Sciatic nerve (tissue), 2 donors: ENCODE measurements around the gene UBE3B. TPM values are rescaled to one million over a fixed set of nuclear protein-coding genes. Genes with fewer than 3 reads are reported as not detected.

ENCODE experiments used
- ATAC-seq: fragments of 200-7000 bp; cut with Tn5 transposase; one replicate; pipeline ENCODE4 v1.9.1; 2020; ENCODE audit warnings: mild to moderate bottlenecking, moderate library complexity
- DNase-seq: peaks from one replicate; pipeline ENCODE4 v3.0.0-alpha.2; 2020; ENCODE audit warnings: low spot score
- intact Hi-C: fragments of 100-400 bp; cut with DNase I; formaldehyde crosslinking; loops from one replicate; pipeline ENCODE4 v1.14.2; 2022
- total RNA-seq: library from RNA; stranded (reverse); fragmentation: NEBNext Ultra II Directional; extraction: Animal tissue kit (Norgen Biotek cat#: 25700); gene quantifications from one replicate; pipeline ENCODE4 v1.2.1, GENCODE V29; 2021
- donor health status: DM: no; HTN: no; CAD: no.
- donor health status: DM: no; HTN: no; CAD: no.

The UBE3B gene
- total RNA-seq, 1 donor from 2014 or later, result 40.4 TPM

- DNase-seq (no peak), ATAC-seq (no peak)
- intact Hi-C loops, result no loop called here
Observed at GRCh38 chr12:109489955-109490565, 12.6 kb downstream of the UBE3B start.

GRCh38 chr12:109491671-109492070, 14.2 kb downstream of the UBE3B start:
- intact Hi-C loops, result no loop called here
- DNase-seq, result no peak
- no peak for ATAC-seq

- intact Hi-C loops, result no loop called here
- DNase-seq, result no peak
- no peak for ATAC-seq
Observed at GRCh38 chr12:109492371-109492770, 14.9 kb downstream of the UBE3B start.

GRCh38 chr12:109493090-109493489, 15.7 kb downstream of the UBE3B start:
- DNase-seq (no peak), ATAC-seq (no peak)
- intact Hi-C loops, result no loop called here

- no peak for DNase-seq
Observed at GRCh38 chr12:109493938-109494337, 16.5 kb downstream of the UBE3B start.

GRCh38 chr12:109494348-109494881, 17.0 kb downstream of the UBE3B start:
- intact Hi-C loops, result no loop called here
- ATAC-seq, result no peak
- DNase-seq, result no peak

More at GRCh38 chr12:109493938-109494337, 16.5 kb downstream of the UBE3B start:
- ATAC-seq, result no peak
- intact Hi-C loops, result no loop called here

GRCh38 chr12:109495012-109495411, 17.6 kb downstream of the UBE3B start:
- ATAC-seq, result no peak
- intact Hi-C loops, result no loop called here
- no peak for DNase-seq

GRCh38 chr12:109496306-109496705, 18.9 kb downstream of the UBE3B start:
- DNase-seq (no peak), ATAC-seq (no peak)
- intact Hi-C loops, result no loop called here

GRCh38 chr12:109497675-109498074, 20.2 kb downstream of the UBE3B start:
- DNase-seq (no peak), ATAC-seq (no peak)

GRCh38 chr12:109500406-109501185, 23.2 kb downstream of the UBE3B start:
- intact Hi-C loops, result no loop called here
- DNase-seq (no peak), ATAC-seq (no peak)

More at GRCh38 chr12:109497675-109498074, 20.2 kb downstream of the UBE3B start:
- intact Hi-C loops, result no loop called here

- DNase-seq (no peak), ATAC-seq (no peak)
- intact Hi-C loops, result no loop called here
Observed at GRCh38 chr12:109501299-109501698, 23.9 kb downstream of the UBE3B start.

- ATAC-seq, result no peak
- intact Hi-C loops, result no loop called here
- DNase-seq, result no peak
Observed at GRCh38 chr12:109502332-109502731, 24.9 kb downstream of the UBE3B start.

GRCh38 chr12:109503611-109504010, 26.2 kb downstream of the UBE3B start:
- DNase-seq, result no peak
- no peak for ATAC-seq
- intact Hi-C loops, result no loop called here

- intact Hi-C loops, result no loop called here
- DNase-seq (no peak), ATAC-seq (no peak)
Observed at GRCh38 chr12:109504068-109504467, 26.6 kb downstream of the UBE3B start.

GRCh38 chr12:109510196-109510595, 32.8 kb downstream of the UBE3B start:
- intact Hi-C loops, result no loop called here
- DNase-seq, result no peak
- ATAC-seq, result no peak

GRCh38 chr12:109512608-109513007, 35.2 kb downstream of the UBE3B start:
- ATAC-seq (no peak), DNase-seq (no peak)
- intact Hi-C loops, result no loop called here

GRCh38 chr12:109513051-109513450, 35.6 kb downstream of the UBE3B start:
- intact Hi-C loops, result no loop called here
- ATAC-seq (no peak), DNase-seq (no peak)

- DNase-seq, result no peak
- intact Hi-C loops, result no loop called here
- no peak for ATAC-seq
Observed at GRCh38 chr12:109513977-109514376, 36.5 kb downstream of the UBE3B start.

GRCh38 chr12:109517619-109518018, 40.2 kb downstream of the UBE3B start:
- ATAC-seq (no peak), DNase-seq (no peak)
- intact Hi-C loops, result no loop called here
